ENCODE data around the gene ODAD2.

Gene ODAD2

DNA sequence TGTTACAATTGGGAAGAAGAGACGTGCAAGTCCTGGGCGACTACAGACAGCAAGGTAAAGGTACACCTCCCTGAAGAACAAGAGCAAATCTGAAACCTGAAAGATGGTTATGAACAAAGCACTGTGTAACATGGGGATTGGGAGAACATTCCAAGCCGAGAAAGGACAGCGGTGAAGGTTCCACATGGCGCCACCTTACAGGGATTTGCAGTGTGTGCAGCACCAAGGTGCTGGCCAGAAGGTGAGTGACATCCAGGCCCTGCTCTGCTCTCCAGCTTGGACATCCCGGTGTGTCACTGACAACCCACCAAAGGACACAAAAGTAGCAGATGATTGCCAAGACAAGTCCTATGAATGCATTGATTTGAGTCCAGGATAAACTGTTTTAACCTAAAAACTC is 165.1 kb downstream of the ODAD2 start:
- Histone ChIP-seq H3K9me2 (replicated peaks; ENCODE audit: low read depth, low read length) (no peaks in the 10 kb centered on the region), H3K4me1 (ENCODE audit: insufficient read depth, low read length, poor library complexity, severe bottlenecking) (no peaks in the 10 kb centered on the region)

DNA sequence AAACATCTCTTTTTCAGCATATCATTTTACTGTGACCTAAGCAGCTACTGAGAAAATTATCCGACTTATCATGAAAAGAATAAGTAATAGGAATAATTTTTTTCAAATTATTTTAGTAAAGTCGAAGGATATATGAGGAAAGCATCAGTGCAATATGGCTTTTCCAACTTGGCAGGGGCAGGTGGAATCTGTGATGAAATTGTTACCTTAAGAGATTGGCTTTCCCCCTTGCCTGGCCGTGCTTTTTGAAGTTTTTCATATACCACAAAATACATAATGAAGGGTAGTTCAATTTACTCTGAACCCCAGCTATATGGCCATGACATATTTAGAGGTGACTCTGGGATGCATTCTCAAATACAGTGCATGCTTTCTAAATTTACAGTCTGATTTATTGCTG is 166.1 kb downstream of the ODAD2 start:
- H3K27me3 ChIP-seq (ENCODE audit: insufficient read depth, low read length, poor library complexity, severe bottlenecking): no peaks in the 10 kb centered on the region
- no peak overlapping the region for H3K9ac ChIP-seq (ENCODE audit: low read depth, low read length, poor library complexity, severe bottlenecking)
- no peaks in the 10 kb centered on the region for H4K20me1 ChIP-seq (ENCODE audit: insufficient read depth, low read length, poor library complexity, severe bottlenecking)
- no peaks in the 10 kb centered on the region for H3K4me1 ChIP-seq (ENCODE audit: insufficient read depth, low read length, poor library complexity, severe bottlenecking)
- H2AFZ ChIP-seq (ENCODE audit: low read length): no peak overlapping the region
- H3K9me2 ChIP-seq (replicated peaks; ENCODE audit: low read depth, low read length): no peaks in the 10 kb centered on the region
- no peak overlapping the region for H3K4me3 ChIP-seq (ENCODE audit: low read length, poor library complexity, severe bottlenecking)
- no peak for TF ChIP-seq EZH2phosphoT487 (IDR thresholded peaks at IDR 0.05; ENCODE audit: borderline replicate concordance)
- TF ChIP-seq, protein P1, sequence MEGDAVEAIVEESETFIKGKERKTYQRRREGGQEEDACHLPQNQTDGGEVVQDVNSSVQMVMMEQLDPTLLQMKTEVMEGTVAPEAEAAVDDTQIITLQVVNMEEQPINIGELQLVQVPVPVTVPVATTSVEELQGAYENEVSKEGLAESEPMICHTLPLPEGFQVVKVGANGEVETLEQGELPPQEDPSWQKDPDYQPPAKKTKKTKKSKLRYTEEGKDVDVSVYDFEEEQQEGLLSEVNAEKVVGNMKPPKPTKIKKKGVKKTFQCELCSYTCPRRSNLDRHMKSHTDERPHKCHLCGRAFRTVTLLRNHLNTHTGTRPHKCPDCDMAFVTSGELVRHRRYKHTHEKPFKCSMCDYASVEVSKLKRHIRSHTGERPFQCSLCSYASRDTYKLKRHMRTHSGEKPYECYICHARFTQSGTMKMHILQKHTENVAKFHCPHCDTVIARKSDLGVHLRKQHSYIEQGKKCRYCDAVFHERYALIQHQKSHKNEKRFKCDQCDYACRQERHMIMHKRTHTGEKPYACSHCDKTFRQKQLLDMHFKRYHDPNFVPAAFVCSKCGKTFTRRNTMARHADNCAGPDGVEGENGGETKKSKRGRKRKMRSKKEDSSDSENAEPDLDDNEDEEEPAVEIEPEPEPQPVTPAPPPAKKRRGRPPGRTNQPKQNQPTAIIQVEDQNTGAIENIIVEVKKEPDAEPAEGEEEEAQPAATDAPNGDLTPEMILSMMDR (conservative IDR thresholded peaks at IDR 0.05; ENCODE audit: low read length): no peak
- H3K9me3 ChIP-seq (ENCODE audit: insufficient read depth, low read depth, low read length): no peaks in the 10 kb centered on the region
- H3F3A ChIP-seq (ENCODE audit: low read depth): no peaks in the 10 kb centered on the region
- no peaks in the 10 kb centered on the region for H3K36me3 ChIP-seq (ENCODE audit: insufficient read depth, low read length)
- H3K79me2 ChIP-seq (ENCODE audit: insufficient read depth, low read length): no peaks in the 10 kb centered on the region
- no peak overlapping the region for H3K4me2 ChIP-seq (ENCODE audit: low read depth, low read length, poor library complexity, severe bottlenecking)

More for the DNA sequence above, 165.1 kb downstream of the ODAD2 start:
- H3K9me3 ChIP-seq (ENCODE audit: insufficient read depth, low read depth, low read length): no peaks in the 10 kb centered on the region
- no peaks in the 10 kb centered on the region for H3K27me3 ChIP-seq (ENCODE audit: insufficient read depth, low read length, poor library complexity, severe bottlenecking)
- H4K20me1 ChIP-seq (ENCODE audit: insufficient read depth, low read length, poor library complexity, severe bottlenecking): no peaks in the 10 kb centered on the region
- H3K4me3 ChIP-seq (ENCODE audit: low read length, poor library complexity, severe bottlenecking): no peak overlapping the region
- no peak overlapping the region for H2AFZ ChIP-seq (ENCODE audit: low read length)
- H3F3A ChIP-seq (ENCODE audit: low read depth): no peaks in the 10 kb centered on the region
- no peaks in the 10 kb centered on the region for H3K79me2 ChIP-seq (ENCODE audit: insufficient read depth, low read length)
- no peak overlapping the region for H3K9ac ChIP-seq (ENCODE audit: low read depth, low read length, poor library complexity, severe bottlenecking)
- H3K36me3 ChIP-seq (ENCODE audit: insufficient read depth, low read length): no peaks in the 10 kb centered on the region
- TF ChIP-seq, protein P1 (conservative IDR thresholded peaks at IDR 0.05; ENCODE audit: low read length): no peak
- no peak for TF ChIP-seq EZH2phosphoT487 (IDR thresholded peaks at IDR 0.05; ENCODE audit: borderline replicate concordance)
- no peak overlapping the region for H3K4me2 ChIP-seq (ENCODE audit: low read depth, low read length, poor library complexity, severe bottlenecking)

DNA sequence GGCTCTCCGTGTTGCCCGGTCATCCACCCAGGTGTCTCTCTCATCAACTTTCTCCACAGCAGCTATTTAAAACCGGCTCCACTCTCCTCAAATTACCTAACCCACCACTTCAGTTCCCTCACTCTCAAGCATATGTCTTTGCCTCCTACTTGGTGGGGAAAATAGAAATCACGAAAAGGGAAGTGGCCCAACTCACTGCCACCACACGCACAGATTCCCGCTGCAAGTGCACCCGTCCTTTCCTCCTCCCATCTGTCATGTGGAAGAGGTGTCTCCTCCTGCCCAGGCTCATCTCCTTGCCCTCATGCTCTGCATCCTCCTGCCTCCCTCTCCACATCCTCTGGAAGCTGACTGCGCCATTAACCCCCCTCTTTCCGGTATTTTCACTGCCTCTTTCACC is 172.5 kb downstream of the ODAD2 start:
- Histone ChIP-seq H3K9me2 (replicated peaks; ENCODE audit: low read depth, low read length) (no peaks in the 10 kb centered on the region), H4K20me1 (ENCODE audit: insufficient read depth, low read length, poor library complexity, severe bottlenecking) (no peaks in the 10 kb centered on the region), H3K27me3 (ENCODE audit: insufficient read depth, low read length, poor library complexity, severe bottlenecking) (no peaks in the 10 kb centered on the region), H3K4me3 (ENCODE audit: low read length, poor library complexity, severe bottlenecking) (no peak overlapping the region), H3K9ac (ENCODE audit: low read depth, low read length, poor library complexity, severe bottlenecking) (no peak overlapping the region), H3F3A (ENCODE audit: low read depth) (no peaks in the 10 kb centered on the region), H3K4me1 (ENCODE audit: insufficient read depth, low read length, poor library complexity, severe bottlenecking) (no peaks in the 10 kb centered on the region), H3K36me3 (ENCODE audit: insufficient read depth, low read length) (no peaks in the 10 kb centered on the region), H3K79me2 (ENCODE audit: insufficient read depth, low read length) (no peaks in the 10 kb centered on the region), H2AFZ (ENCODE audit: low read length) (no peak overlapping the region), H3K9me3 (ENCODE audit: insufficient read depth, low read depth, low read length) (no peaks in the 10 kb centered on the region), H3K4me2 (ENCODE audit: low read depth, low read length, poor library complexity, severe bottlenecking) (no peak overlapping the region)
- TF ChIP-seq, protein P1 (conservative IDR thresholded peaks at IDR 0.05; ENCODE audit: low read length): no peak
- TF ChIP-seq EZH2phosphoT487 (IDR thresholded peaks at IDR 0.05; ENCODE audit: borderline replicate concordance): no peak

All from Loucy (cell line).